ENCODE measurements around the gene RNU5B-1. TPM values are rescaled to one million over a fixed set of nuclear protein-coding genes. Genes with fewer than 3 reads are reported as not detected.

The RNU5B-1 gene
- total RNA-seq, 1 experiment from 2014 or later, result not detected

DNA sequence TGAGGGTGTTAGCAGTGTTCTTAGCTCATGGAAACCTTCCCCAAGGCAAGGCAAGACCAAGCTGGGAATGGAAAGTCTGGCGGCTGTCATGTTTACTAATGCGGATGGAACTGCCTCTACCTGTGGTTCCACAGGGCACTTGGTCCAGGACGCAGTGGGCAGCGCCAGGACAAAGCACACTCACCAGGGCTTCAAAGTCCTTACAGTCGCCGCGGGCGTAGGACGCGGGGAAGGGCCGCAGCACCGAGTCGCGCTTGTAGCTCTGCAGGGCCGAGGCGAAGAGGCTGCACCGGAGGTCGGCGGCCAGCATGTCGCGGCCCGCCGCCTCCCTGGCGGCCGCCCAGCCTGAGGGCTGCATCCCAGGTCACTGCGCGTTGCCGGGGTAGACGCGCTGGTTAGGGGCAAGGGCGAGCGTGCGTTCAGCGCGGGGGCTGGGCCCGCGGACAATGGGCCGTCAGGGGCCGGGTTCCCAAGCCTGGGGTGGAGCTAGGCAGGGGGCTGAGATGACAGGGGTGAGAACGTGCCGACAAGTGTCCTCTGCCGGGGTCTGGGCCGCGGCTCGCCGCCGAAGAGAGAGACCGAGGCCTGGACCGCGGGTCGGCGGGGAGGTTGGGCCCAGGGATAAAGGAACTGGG is 18.3 kb upstream of the RNU5B-1 start:
- no peak for DNase-seq (ENCODE audit: low read depth, low spot score)
- in situ Hi-C loops (cut with HindIII; ENCODE audit: low pct_unique_long_range_greater_than_20kb, low sequenced_read_pairs), result no loop called here

DNA sequence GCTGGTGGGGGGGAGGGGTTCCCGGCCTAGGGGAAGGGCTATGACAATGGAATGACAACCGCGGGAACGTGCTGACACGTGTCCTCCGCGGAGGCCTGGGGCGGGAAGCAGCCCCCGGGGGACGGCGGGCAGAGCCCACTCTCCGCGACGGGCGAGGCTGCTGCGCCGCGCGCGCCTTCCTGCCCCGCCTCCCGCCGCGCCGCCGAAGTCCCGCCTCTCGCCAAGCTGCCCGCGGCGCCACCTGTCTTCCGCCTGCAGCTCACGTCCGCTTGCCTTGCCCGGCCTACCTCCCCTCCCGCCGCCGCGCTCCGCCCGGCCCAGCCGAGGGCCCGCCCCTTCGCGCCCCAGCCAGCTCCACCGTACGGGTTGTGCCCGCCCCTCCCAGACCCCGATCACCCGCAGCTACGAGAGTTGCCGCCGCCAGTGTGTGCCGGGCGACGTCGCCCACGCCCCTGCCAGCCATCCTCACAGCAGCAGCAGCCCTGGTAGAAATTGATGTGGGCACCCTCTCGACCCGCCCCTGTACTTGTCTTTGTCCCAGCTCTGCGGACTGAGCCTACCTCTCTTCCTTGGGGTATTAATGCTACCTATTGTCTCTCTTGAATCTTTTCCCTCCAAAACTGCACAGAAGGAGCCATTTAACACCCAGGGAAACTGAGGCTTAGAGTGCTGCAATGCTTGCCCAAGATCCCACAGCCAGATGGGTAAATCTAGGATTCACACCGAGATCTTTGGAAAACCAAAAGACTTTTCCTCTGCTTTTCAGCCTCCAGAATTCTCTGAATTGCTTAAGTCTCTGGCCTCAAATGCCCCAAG is 17.6 kb upstream of the RNU5B-1 start, which contains the start of gene PARP16:
PARP16 (minus strand) TSS at position 180 of the 816 bp plus-strand sequence. CDS start 457 bp downstream, outside the sequence.
- in situ Hi-C loops (cut with HindIII; ENCODE audit: low pct_unique_long_range_greater_than_20kb, low sequenced_read_pairs), result no loop called here
- peak; percentile 85 for DNase-seq (ENCODE audit: low read depth, low spot score)

DNA sequence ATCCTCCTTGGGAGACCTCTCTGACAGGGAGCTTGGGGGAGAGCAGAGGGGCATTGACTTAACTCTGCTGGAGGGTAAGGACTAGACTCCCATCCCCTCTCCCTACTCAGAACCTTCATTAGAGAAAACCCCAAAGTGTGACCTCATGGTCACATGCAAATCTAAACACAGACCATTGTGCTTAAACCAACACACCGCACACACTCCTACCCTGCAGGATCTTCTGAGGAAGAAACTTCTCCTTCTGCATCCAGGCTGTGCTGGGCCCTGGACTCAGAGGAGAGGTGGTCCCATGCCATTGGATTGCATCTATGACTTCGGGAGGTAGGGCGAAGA is 17.0 kb upstream of the RNU5B-1 start:
- in situ Hi-C loops (cut with HindIII; ENCODE audit: low pct_unique_long_range_greater_than_20kb, low sequenced_read_pairs), result no loop called here
- DNase-seq (ENCODE audit: low read depth, low spot score), result no peak

DNA sequence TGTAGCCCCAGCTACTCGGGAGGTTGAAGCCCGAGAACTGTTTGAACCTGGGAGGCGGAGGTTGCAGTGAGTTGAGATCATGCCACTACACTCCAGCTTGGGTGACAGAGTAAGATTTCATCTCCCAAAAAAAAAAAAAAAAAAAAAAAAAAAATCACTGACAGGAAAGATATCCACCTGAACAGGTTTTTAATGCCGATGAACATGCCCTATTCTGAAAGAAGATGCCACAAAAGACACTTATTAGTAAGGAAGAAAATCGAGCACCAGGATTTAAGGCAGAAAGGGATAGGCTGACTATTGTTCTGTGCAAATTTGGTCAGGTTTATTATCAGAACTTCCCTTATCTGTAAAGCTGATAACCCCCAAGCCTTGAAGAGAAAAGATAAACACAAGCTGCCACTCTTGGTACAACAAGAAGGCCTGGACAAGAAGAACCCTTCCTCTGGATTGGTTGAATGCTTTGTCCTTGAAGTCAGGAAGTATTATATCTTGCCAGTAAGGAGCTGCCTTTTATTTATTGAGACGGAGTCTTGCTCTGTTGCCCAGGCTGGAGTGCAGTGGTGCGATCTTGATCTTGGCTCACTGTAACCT is 15.1 kb upstream of the RNU5B-1 start:
- DNase-seq (ENCODE audit: low read depth, low spot score), result no peak
- in situ Hi-C loops (cut with HindIII; ENCODE audit: low pct_unique_long_range_greater_than_20kb, low sequenced_read_pairs), result no loop called here

DNA sequence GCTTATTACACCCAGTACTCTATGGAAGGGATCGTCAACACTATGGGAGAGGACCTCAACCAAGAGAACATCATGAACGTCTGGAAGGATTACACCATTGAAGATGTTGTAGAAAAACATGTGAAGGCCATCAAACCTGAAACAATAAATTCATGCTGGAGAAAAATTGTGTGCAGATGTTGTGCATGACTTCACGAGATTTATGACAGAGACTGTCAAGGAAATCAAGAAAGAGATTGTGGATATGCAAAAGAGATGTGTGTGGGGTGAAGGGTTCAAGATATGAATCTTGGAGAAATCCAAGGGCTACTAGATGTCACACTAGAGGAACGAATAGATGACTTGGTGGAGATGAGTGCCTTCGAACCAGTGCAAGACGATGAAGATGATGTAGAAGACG is 14.2 kb upstream of the RNU5B-1 start:
- DNase-seq (ENCODE audit: low read depth, low spot score), result no peak
- in situ Hi-C loops (cut with HindIII; ENCODE audit: low pct_unique_long_range_greater_than_20kb, low sequenced_read_pairs), result no loop called here

DNA sequence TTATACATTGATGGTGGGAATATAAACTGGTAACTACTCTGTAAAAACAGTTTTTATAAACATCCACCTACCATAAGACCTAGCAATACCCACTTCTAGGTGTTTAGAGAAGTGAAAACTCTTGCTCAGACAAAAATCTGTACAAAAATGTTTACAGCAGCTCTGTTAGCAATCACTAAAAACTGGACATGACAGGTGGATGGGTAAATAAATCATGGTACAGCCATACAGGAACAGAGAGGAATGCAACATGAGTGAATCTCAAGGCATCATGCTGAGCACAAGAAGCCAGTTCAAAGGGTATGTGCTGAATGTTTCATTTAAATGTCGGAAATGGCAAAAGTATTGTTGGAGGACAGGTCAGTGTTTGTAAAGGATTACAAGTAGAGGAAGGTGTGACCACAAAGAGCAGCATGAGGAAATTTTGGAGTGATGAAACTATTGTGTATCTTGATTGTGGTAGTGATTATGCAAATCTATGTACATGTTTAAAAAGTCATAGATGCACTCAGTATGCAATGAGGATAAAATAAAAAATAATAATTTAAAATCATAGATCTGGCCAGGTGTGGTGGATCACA is 11.4 kb upstream of the RNU5B-1 start:
- no peak for DNase-seq (ENCODE audit: low read depth, low spot score)
- in situ Hi-C loops (cut with HindIII; ENCODE audit: low pct_unique_long_range_greater_than_20kb, low sequenced_read_pairs), result no loop called here

DNA sequence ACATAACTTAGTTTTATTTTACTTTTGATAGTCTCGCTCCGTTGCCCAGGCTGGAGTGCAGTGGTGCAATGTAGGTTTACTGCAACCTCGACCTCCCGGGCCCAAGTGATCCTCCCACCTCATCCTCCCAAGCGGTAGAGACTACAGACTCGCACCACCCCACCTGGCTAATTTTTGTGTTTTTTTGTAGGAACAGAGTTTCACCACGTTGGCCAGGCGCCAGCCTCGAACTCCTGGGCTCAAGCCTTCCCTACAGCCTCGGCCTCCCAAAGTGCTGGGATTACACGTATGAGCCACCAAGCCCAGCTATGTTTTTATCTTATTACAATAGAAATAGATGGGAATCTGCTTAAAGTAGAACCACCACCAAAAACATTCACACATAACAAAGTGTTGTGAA is 5.7 kb upstream of the RNU5B-1 start:
- no peak for DNase-seq (ENCODE audit: low read depth, low spot score)
- in situ Hi-C loops (cut with HindIII; ENCODE audit: low pct_unique_long_range_greater_than_20kb, low sequenced_read_pairs), result no loop called here

DNA sequence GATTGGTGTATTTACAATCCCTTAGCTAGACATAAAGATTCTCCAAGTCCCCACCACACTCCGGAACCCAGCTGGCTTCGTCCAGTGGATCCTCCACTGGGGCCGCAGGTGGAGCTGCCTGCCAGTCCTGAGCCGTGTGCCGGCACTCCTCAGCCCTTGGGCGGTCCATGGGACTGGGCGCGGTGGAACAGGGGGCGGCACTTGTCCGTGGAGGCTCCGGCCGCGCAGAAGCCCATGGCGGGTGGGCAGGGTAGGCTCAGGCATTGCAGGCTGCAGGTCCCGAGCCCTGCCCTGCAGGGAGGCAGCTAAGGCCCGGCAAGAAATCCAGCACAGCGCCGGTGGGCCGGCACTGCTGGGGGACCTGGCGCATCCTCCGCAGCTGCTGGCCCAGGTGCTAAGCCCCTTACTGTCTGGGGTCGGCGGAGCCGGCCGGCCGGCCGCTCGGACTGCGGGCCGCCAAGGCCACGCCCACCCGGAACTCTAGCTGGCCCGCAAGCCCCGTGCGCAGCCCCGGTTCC is 3.5 kb upstream of the RNU5B-1 start:
- in situ Hi-C loops (cut with HindIII; ENCODE audit: low pct_unique_long_range_greater_than_20kb, low sequenced_read_pairs), result no loop called here
- no peak for DNase-seq (ENCODE audit: low read depth, low spot score)

DNA sequence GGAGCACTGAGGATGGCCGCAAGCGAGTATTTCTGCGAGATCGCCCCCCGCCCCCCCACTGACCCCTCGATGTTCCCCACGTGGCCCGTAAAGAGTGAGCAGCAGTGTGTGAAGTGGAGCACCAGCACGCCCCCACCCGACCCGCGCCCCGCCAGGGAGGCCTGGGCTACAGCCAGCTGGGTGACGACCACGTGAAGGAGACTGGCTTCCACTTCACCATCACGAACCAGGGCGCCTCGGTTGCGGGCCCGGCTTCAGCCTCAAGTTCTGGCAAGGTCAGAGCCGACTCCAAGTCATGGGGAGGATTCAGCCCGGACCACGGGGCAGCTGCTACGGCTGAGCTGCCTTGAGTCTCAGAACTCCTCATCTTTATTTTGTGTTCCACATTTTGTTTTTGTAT is 2.4 kb upstream of the RNU5B-1 start:
- in situ Hi-C loops (cut with HindIII; ENCODE audit: low pct_unique_long_range_greater_than_20kb, low sequenced_read_pairs), result no loop called here
- DNase-seq (ENCODE audit: low read depth, low spot score), result no peak

DNA sequence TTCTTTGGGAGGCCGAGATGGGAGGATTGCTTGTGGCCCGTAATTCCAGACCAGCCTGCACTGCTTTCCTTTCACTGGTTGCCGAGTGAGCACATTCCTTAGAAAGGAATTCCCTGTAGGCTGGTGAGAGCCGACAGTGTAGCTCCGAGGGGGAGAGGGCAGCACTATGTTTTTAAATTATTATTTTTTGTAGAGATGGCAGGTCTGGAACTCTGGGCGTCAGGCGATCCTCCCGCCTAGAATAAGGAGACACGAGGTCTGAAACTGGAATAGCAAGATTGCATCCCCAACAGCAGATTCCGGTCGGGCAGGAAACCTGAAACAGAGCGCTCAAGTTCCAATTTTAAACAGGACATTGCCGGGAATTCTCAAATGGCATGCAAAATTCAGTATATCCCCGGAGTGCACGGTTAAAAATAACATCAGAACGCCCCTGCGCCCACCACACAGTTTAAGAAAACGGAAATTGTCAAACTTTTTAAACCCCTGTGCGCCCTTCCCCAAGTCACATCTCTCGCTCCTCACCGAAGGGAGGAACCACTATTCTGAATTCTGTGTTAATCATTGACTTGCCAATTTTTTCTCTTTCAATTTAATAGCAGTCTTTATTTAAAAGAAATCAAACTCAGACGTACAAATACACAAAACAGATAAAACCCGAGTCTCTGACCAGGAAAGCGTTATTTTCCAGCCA is 643 bp upstream of the RNU5B-1 start:
- in situ Hi-C loops (cut with HindIII; ENCODE audit: low pct_unique_long_range_greater_than_20kb, low sequenced_read_pairs), result no loop called here
- peak; percentile 66 for DNase-seq (ENCODE audit: low read depth, low spot score)

DNA sequence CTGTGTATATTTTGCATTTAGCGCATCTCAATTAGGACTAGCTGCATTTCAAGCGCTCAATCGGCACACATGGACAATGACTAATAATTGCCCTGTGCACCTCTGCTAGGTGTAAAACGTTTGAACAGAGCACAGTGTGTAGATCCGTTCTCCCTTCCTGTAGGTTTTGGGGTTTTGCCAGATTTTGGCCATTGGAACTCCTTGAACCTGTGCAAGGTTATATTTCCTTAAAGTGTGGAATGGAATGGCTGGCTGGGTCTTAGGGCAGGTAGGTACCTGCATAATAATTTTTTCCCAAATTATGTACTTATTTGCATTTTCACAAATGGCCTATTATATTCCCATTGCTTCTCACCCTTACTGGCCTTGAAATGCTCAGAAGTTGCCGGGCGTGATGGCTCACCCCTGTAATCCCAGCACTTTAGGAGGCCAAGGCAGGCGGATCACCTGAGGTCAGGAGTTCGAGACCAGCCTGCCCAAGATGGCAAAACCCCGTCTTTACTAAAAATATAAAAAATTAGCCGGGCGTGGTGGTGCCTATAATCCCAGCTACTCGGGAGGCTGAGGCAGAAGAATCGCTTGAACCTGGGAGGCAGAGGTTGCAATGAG is 777 bp downstream of the RNU5B-1 start:
- in situ Hi-C loops (cut with HindIII; ENCODE audit: low pct_unique_long_range_greater_than_20kb, low sequenced_read_pairs), result no loop called here
- DNase-seq (ENCODE audit: low read depth, low spot score), result no peak

DNA sequence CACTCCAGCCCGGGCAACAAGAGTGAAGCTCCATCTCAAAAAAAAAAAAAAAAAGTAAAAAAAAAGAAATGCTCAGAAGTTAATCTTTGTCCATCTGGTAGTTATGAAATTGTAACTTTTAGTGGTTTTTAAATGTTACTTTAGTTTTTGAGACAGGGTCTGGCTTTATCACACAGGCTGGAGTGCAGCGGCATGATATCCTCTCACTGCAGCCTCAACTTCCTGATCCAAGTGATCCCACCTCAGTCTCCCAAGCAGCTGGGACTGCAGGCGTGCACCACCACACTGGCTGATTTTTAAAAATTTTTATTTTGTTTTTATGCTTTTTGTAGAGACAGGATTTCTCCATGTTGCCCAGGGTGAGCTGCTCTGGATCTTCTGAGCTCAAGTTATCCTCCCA is 1.3 kb downstream of the RNU5B-1 start:
- DNase-seq (ENCODE audit: low read depth, low spot score), result peak; percentile 37
- in situ Hi-C loops (cut with HindIII; ENCODE audit: low pct_unique_long_range_greater_than_20kb, low sequenced_read_pairs), result no loop called here

DNA sequence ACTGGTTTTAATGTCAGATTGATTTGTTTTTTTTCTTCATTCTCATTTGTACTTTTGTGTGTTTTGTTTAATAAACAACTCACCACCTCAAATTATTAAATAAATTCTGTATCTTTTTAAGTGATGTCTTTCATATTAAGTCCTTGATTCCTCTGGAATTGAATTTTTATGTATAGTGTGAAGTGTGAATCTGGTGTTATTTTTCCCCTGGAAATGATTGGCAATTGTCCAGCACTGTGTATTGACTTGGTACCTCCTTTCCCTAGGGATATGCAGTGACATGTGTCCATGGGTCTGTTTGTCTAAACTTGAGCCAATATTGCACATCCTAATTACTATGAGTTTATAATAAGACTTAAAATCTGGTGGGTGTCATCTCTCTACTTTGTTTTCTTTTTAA is 2.1 kb downstream of the RNU5B-1 start:
- in situ Hi-C loops (cut with HindIII; ENCODE audit: low pct_unique_long_range_greater_than_20kb, low sequenced_read_pairs), result no loop called here
- no peak for DNase-seq (ENCODE audit: low read depth, low spot score)

DNA sequence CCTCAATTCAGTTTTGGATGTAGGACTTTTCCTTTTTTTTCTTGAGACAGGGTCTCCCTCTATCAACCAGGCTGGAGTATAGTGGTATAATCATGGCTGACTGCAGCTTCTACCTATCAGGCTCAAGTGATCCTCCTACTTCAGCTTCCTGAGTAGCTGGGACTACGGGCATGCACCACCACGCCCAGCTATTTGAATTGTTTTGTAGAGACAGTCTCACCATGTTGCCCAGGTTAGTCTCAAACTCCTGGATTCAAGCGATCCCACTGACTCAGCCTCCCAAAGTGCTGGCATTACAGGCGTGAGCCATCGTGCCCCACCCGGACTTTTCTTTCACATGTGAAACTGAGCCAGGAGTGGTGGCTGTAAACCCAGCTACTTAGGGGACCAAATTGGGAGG is 3.5 kb downstream of the RNU5B-1 start:
- in situ Hi-C loops (cut with HindIII; ENCODE audit: low pct_unique_long_range_greater_than_20kb, low sequenced_read_pairs), result no loop called here

DNA sequence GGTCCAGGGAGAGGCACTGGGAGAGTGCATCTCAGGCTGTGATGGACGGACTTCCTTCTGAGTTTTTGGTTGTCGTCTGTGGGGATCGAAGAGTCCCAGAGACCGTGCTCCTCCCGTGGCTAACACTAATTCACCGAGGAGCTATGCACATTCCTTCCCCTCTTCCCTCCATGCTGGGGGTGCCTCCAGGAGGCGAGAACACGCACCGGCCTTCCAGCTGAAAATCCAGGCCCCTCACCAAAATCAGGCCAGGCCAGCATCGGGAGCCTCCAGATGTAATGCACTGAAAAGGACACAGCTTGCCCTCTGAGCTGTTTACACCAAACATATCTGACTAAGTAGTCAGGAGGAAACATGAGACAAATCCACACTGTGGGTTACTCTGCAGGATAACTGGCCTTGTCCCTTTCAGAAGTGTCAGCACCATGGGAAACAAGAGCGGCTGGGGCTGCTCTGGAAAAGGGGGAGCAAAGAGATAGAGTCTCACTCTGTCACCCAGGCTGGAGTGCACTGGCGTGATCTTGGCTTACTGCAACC is 5.5 kb downstream of the RNU5B-1 start:
- in situ Hi-C loops (cut with HindIII; ENCODE audit: low pct_unique_long_range_greater_than_20kb, low sequenced_read_pairs), result no loop called here
- DNase-seq (ENCODE audit: low read depth, low spot score), result no peak

More for the DNA sequence above, 3.5 kb downstream of the RNU5B-1 start:
- DNase-seq (ENCODE audit: low read depth, low spot score), result no peak

DNA sequence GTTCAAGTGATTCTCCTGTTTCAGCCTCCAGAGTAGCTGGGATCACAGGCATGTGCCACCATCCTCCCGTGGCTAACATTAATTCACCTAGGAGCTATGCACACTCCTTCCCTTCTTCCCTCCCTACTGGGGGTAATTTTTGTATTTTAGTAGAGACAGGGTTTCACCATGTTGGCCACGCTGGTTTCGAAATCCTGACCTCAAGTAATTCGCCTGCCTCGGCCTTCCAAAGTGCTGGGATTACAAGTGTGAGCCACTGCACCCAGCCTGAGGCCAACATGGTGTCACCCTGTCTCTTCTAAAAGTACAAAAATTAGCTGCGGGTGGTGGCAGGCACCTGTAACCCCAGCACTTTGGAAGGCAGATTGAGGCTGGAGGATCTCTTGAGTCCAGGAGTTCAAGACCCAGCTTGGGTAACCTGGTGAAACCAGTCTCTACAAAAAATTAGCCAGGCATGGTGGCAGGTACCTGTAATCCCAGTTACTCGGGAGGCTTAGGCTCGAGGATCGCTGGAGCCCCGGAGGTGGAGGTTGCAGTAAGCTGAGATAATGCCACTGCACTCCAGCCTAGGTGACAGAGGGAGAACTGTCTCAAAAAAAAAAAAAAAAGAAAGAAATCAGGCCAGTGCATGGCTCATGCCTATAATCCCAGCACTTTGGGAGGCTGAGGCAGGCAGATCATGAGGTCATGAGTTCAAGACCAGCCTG is 6.1 kb downstream of the RNU5B-1 start:
- in situ Hi-C loops (cut with HindIII; ENCODE audit: low pct_unique_long_range_greater_than_20kb, low sequenced_read_pairs), result no loop called here
- DNase-seq (ENCODE audit: low read depth, low spot score), result no peak

DNA sequence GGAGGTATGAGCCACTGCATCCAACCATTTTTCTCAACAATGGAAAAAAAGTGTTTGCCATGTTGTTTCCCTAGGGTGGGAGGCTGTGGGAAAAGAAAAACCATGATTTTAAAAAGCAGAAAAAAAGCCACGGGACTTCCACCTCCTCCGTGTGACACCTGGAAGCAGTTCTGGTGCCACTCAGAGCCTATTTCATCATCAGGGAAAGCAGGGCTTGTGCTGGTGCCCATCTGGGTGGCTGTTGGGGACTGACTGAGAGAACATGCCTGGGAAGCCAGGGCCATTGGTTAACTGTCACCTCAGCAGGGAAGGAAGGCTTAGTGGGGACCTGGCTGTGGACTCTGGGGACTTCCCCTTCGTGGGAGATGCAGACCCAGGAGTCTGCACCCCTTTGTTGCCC is 7.3 kb downstream of the RNU5B-1 start:
- in situ Hi-C loops (cut with HindIII; ENCODE audit: low pct_unique_long_range_greater_than_20kb, low sequenced_read_pairs), result no loop called here
- DNase-seq (ENCODE audit: low read depth, low spot score), result no peak

All from SK-MEL-5 (cell line).